K562 (cell line): ENCODE results near the gene SATB2. TPM values are rescaled to one million over a fixed set of nuclear protein-coding genes. Genes with fewer than 3 reads are reported as not detected.

Source experiments
- ARID2 ChIP-seq: fragments of 450-650 bp; IDR thresholded peaks from 2 replicates; pipeline ENCODE4 v1.6.1; 2017; ENCODE audit warnings: antibody characterized with exemption, mild to moderate bottlenecking
- CEBPB ChIP-seq: fragments of 450-650 bp; IDR thresholded peaks from 2 replicates; pipeline ENCODE4 v1.6.1; 2016; ENCODE audit warnings: missing genetic modification characterization, missing compliant biosample characterization
- FOSL1 ChIP-seq: fragments of 200-800 bp; sonication (Bioruptor generic); conservative IDR thresholded peaks from 2 replicates; pipeline ENCODE4 v1.6.1; 2016; ENCODE audit warnings: missing genetic modification characterization, missing compliant biosample characterization
- HNRNPUL1 ChIP-seq: fragments of 200-400 bp; formaldehyde crosslinking; IDR thresholded peaks from 2 replicates; pipeline ENCODE4 v1.6.1; 2017; ENCODE audit warnings: low read length
- IRF2 ChIP-seq: sonication (generic); formaldehyde crosslinking; IDR thresholded peaks from 2 replicates; pipeline ENCODE4 v1.8.1; 2022; ENCODE audit warnings: mild to moderate bottlenecking, missing genetic modification reagents
- MTA3 ChIP-seq: fragments of 450-650 bp; formaldehyde crosslinking; IDR thresholded peaks from 2 replicates; pipeline ENCODE4 v1.6.1; 2017; ENCODE audit warnings: mild to moderate bottlenecking, borderline replicate concordance
- NCOA4 ChIP-seq: fragments of 450-650 bp; IDR thresholded peaks from 2 replicates; pipeline ENCODE4 v1.6.1; 2018; ENCODE audit warnings: mild to moderate bottlenecking; ENCODE audit not compliant: partially characterized antibody
- NFRKB ChIP-seq: fragments of 450-650 bp; IDR thresholded peaks from 2 replicates; pipeline ENCODE4 v1.6.1; 2016; ENCODE audit warnings: low read depth
- POLR2AphosphoS5 ChIP-seq: IDR thresholded peaks from 2 replicates; pipeline ENCODE4 v1.6.1; 2011; ENCODE audit warnings: mild to moderate bottlenecking, low read depth, low read length, moderate library complexity; ENCODE audit not compliant: control insufficient read depth, insufficient read depth
- POLR2H ChIP-seq: IDR thresholded peaks from 2 replicates; pipeline ENCODE4 v1.6.1; 2016; ENCODE audit warnings: missing genetic modification characterization, low read depth, mild to moderate bottlenecking, control low read depth, missing compliant biosample characterization, moderate library complexity
- POLR3G ChIP-seq: IDR thresholded peaks from 2 replicates; pipeline ENCODE4 v1.6.1; 2011; ENCODE audit not compliant: insufficient read length, insufficient replicate concordance; ENCODE audit errors: extremely low read depth
- RB1 ChIP-seq: fragments of 450-650 bp; IDR thresholded peaks from 2 replicates; pipeline ENCODE4 v1.6.1; 2017; ENCODE audit warnings: low read depth, mild to moderate bottlenecking
- RBM14 ChIP-seq: fragments of 200-400 bp; formaldehyde crosslinking; IDR thresholded peaks from 2 replicates; pipeline ENCODE4 v1.6.1; 2018; ENCODE audit warnings: low read depth, mild to moderate bottlenecking, low read length, moderate library complexity, borderline replicate concordance; ENCODE audit not compliant: insufficient read depth
- SLC30A9 ChIP-seq: fragments of 250-450 bp; sonication (Bioruptor Pico); IDR thresholded peaks from 2 replicates; pipeline ENCODE4 v1.8.0; 2022; ENCODE audit warnings: mild to moderate bottlenecking, moderate library complexity
- SNIP1 ChIP-seq: fragments of 450-650 bp; IDR thresholded peaks from 2 replicates; pipeline ENCODE4 v1.7.1; 2017; ENCODE audit warnings: low read depth, mild to moderate bottlenecking
- SOX6 ChIP-seq: fragments of 450-650 bp; IDR thresholded peaks from 2 replicates; pipeline ENCODE4 v1.6.1; 2014; ENCODE audit warnings: mild to moderate bottlenecking
- TAF1 ChIP-seq: IDR thresholded peaks from 2 replicates; pipeline ENCODE4 v1.6.1; 2011; ENCODE audit warnings: mild to moderate bottlenecking, low read length, moderate library complexity; ENCODE audit not compliant: insufficient read depth, control insufficient read depth, severe bottlenecking; ENCODE audit errors: extremely low read depth
- ZBTB17 ChIP-seq: fragments of 450-650 bp; formaldehyde crosslinking; IDR thresholded peaks from 2 replicates; pipeline ENCODE4 v1.4.0; 2020; ENCODE audit warnings: mild to moderate bottlenecking
- ZBTB7A ChIP-seq: IDR thresholded peaks from 2 replicates; pipeline ENCODE4 v1.6.1; 2011; ENCODE audit warnings: low read depth, mild to moderate bottlenecking, low read length, moderate library complexity, borderline replicate concordance; ENCODE audit not compliant: control insufficient read depth
- ZNF174 ChIP-seq: fragments of 250-450 bp; sonication (Bioruptor Pico); IDR thresholded peaks from 2 replicates; pipeline ENCODE4 v1.4.0; 2020; ENCODE audit warnings: mild to moderate bottlenecking
- ZNF354B ChIP-seq: fragments of 250-450 bp; sonication (Bioruptor Pico); IDR thresholded peaks from 2 replicates; pipeline ENCODE4 v1.4.0; 2020
- ZNF384 ChIP-seq: IDR thresholded peaks from 2 replicates; pipeline ENCODE4 v1.6.1; 2012; ENCODE audit warnings: low read depth, low read length, improper control_type of control experiment
- ZNF830 ChIP-seq: fragments of 250-450 bp; sonication (Bioruptor Pico); IDR thresholded peaks from 2 replicates; pipeline ENCODE4 v1.5.0; 2021; ENCODE audit warnings: mild to moderate bottlenecking
- polyA plus RNA-seq, 8 experiments: library from polyadenylated mRNA; depleted of rRNA in 4 of 8; stranded (reverse) in 5 of 8; unstranded in 3 of 8; fragments of >200 nt; fragmentation: Nextera tagmentation in 2 of 8; fragmentation: Illumina TruSeq in 1 of 8; extraction: Ambion mirVana in 2 of 8; extraction: Trizol in 1 of 8; gene quantifications; 2 replicates each; pipeline versions ENCODE4 v1.2.1 to v1.2.3, GENCODE V29; 2011 to 2014; ENCODE audit warnings: inconsistent platforms in 1 of 8, missing spikeins in 1 of 8
- total RNA-seq, 7 experiments: library from RNA; depleted of rRNA in 6 of 7; stranded (reverse); fragments of >200 nt in 6 of 7; fragmentation: Illumina TruSeq in 2 of 7; extraction: Trizol in 2 of 7; gene quantifications; 2 replicates each; pipeline versions ENCODE4 v1.2.1 to v1.2.3, GENCODE V29; 2011 to 2021; ENCODE audit warnings: low replicate concordance in 1 of 7
- TF ChIP-seq, protein P1 (sequence below), 2 experiments: IDR thresholded peaks; 2 replicates each; pipeline ENCODE4 v1.6.1; 2012; ENCODE audit warnings: improper control_type of control experiment in 2 of 2, low read depth in 2 of 2, low read length in 2 of 2, borderline replicate concordance in 1 of 2
- TF ChIP-seq, protein P2 (sequence below): sonication (generic); formaldehyde crosslinking; IDR thresholded peaks from 2 replicates; pipeline ENCODE4 v1.8.1; 2022; ENCODE audit warnings: missing genetic modification reagents

Gene SATB2
- total and polyA plus RNA-seq, 9 of the 15 experiments (the other 6 are each of a cell fraction or from before 2014, with no cell fraction given), result 4.5 to 34.0 (median 15.1) TPM

DNA sequence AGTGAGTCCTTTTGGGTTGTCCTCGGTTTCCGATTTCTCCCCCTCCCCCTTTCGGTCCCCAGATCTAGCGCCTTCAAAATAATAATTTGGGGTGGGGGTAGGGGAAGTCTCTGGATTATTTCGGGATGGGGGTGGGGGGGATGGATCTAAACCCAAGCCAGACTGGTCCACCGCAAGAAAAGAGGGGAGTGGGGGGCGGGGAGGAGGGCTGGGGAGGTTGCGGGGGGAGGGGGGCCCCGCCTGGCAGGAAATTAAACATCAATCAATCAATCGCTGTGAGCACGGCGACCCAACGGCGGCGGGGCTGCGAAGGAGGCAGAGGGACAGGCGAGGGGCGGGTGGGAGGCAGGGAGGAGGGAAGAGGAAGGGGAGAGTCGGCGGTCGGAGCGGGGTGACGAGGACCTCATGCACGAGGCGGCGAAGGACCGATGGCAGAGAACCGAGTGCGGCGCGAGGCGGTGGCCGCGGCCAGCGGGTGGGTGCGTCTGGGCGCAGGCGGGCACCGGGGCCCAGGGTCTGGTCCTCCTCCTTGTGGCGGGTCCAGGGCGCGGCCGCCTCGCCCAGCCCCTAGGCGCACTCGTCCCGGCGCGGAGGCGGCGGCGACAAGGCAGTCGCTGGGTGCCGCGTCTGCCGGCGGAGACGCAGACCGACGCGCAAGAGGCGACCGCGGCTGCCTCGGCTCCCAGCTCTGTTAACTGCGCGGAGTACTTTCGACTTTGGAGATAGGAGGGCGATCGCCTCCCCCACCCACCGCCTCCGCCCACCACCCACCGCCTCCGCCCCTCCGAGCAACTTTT lies 468 bp upstream of the SATB2 start (continued):
- TF ChIP-seq, protein P1, sequence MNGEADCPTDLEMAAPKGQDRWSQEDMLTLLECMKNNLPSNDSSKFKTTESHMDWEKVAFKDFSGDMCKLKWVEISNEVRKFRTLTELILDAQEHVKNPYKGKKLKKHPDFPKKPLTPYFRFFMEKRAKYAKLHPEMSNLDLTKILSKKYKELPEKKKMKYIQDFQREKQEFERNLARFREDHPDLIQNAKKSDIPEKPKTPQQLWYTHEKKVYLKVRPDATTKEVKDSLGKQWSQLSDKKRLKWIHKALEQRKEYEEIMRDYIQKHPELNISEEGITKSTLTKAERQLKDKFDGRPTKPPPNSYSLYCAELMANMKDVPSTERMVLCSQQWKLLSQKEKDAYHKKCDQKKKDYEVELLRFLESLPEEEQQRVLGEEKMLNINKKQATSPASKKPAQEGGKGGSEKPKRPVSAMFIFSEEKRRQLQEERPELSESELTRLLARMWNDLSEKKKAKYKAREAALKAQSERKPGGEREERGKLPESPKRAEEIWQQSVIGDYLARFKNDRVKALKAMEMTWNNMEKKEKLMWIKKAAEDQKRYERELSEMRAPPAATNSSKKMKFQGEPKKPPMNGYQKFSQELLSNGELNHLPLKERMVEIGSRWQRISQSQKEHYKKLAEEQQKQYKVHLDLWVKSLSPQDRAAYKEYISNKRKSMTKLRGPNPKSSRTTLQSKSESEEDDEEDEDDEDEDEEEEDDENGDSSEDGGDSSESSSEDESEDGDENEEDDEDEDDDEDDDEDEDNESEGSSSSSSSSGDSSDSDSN (IDR thresholded peaks at IDR 0.05; ENCODE audit: borderline replicate concordance in 1 of 2, low read depth in 2 of 2, low read length in 2 of 2), result peak in 1 of 2 experiments; percentile 72; a peak in 1 of 4 replicates
- TF ChIP-seq POLR2H (tag) (no peak), SNIP1 (no peak), ZNF354B (no peak), ZNF830 (CRISPR knock-in tag) (no peak), CEBPB (tag) (no peak), MTA3 (no peak), SLC30A9 (CRISPR knock-in tag) (no peak), RB1 (peak; percentile 35; the same call in 1 of the 2 replicates), POLR3G (no peak), TAF1 (peak; percentile 58), NCOA4 (no peak), IRF2 (no peak), ZBTB7A (peak; percentile 28; the same call in 1 of the 2 replicates), POLR2AphosphoS5 (no peak), ZBTB17 (CRISPR knock-in tag) (no peak), HNRNPUL1 (no peak), ZNF384 (no peak), NFRKB (no peak), RBM14 (no peak), FOSL1 (tag) (peak; percentile 9; the same call in 1 of the 2 replicates), ZNF174 (no peak), SOX6 (no peak), ARID2 (no peak)
- TF ChIP-seq, protein P2, sequence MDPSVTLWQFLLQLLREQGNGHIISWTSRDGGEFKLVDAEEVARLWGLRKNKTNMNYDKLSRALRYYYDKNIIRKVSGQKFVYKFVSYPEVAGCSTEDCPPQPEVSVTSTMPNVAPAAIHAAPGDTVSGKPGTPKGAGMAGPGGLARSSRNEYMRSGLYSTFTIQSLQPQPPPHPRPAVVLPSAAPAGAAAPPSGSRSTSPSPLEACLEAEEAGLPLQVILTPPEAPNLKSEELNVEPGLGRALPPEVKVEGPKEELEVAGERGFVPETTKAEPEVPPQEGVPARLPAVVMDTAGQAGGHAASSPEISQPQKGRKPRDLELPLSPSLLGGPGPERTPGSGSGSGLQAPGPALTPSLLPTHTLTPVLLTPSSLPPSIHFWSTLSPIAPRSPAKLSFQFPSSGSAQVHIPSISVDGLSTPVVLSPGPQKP (CRISPR knock-in tag), result no peak
